Heart left ventricle (tissue), 16 donors: Measurements from ENCODE around the gene MS4A4E. TPM values are rescaled to one million over a fixed set of nuclear protein-coding genes. Genes with fewer than 3 reads are reported as not detected.
A peak's percentile ranks its signal among the peaks of the same experiment; 100 is the strongest.
"Not testable (repeated sequence)": the region's sequence is repeated elsewhere in the genome, so short reads cannot be mapped to it uniquely, and the experiment has no call there.

Source experiments
- ATAC-seq, 4 donors: fragments of 200-7000 bp; cut with Tn5 transposase; one replicate each; pipeline ENCODE4 v1.9.1; 2020 to 2022; ENCODE audit warnings: moderate library complexity in 4 of 4, mild to moderate bottlenecking in 3 of 4, moderate number of reproducible peaks in 1 of 4
- DNase-seq, 5 donors: peaks; one replicate each; pipeline ENCODE4 v3.0.0-alpha.2; 2020
- H3K27ac ChIP-seq, 12 donors: fragments of 200-600 bp; sonication (generic) in 4 of 12; one replicate each; pipeline versions ENCODE4 v1.5.0 to v1.8.0; 2016 to 2022; ENCODE audit warnings: mild to moderate bottlenecking in 2 of 12
- H3K27me3 ChIP-seq, 9 donors: fragments of 200-600 bp; sonication (generic) in 2 of 9; one replicate each; pipeline versions ENCODE4 v1.5.1 to v1.8.0; 2016 to 2022; ENCODE audit warnings: mild to moderate bottlenecking in 3 of 9
- H3K36me3 ChIP-seq, 9 donors: fragments of 200-600 bp; sonication (generic) in 2 of 9; one replicate each; pipeline versions ENCODE4 v1.5.0 to v1.8.0; 2018 to 2022; ENCODE audit warnings: mild to moderate bottlenecking in 2 of 9
- H3K4me1 ChIP-seq, 12 donors: fragments of 200-600 bp; sonication (generic) in 4 of 12; one replicate each; pipeline versions ENCODE4 v1.5.0 to v1.8.0; 2016 to 2022; ENCODE audit warnings: mild to moderate bottlenecking in 3 of 12
- H3K4me3 ChIP-seq, 12 donors: fragments of 200-600 bp; sonication (generic) in 4 of 12; one replicate each; pipeline versions ENCODE4 v1.5.0 to v1.8.0; 2017 to 2022; ENCODE audit warnings: mild to moderate bottlenecking in 9 of 12, moderate library complexity in 4 of 12
- H3K9me3 ChIP-seq, 12 donors: fragments of 200-600 bp; sonication (generic) in 4 of 12; one replicate each; pipeline versions ENCODE4 v1.5.0 to v1.8.0; 2016 to 2022; ENCODE audit warnings: mild to moderate bottlenecking in 1 of 12
- POLR2A ChIP-seq, 2 donors: fragments of 450-650 bp; IDR thresholded peaks; one replicate each; pipeline ENCODE4 v1.6.1; 2017; ENCODE audit warnings: antibody characterized with exemption in 2 of 2, mild to moderate bottlenecking in 2 of 2, moderate library complexity in 2 of 2
- WGBS, 4 donors: extraction: QIAGEN DNeasy Blood & Tissue Kit in 2 of 4; methylation state at CpG; one replicate each; pipeline versions ENCODE4 v1.1.5 to v1.1.7; 2013 to 2018; 5-methylcytosine and 5-hydroxymethylcytosine counted together
- intact Hi-C, 10 donors: fragments of 100-400 bp; cut with DNase I; formaldehyde crosslinking; loops; one replicate each; pipeline versions ENCODE4 v1.11.1 to v1.14.2; 2022
- polyA plus RNA-seq, 2 donors: library from polyadenylated mRNA; stranded (reverse); fragments of 200-250 nt; gene quantifications; one replicate each; pipeline ENCODE4 v1.2.3, GENCODE V29; 2013
- total RNA-seq, 9 donors: library from RNA; depleted of rRNA in 2 of 9; stranded (reverse); fragments of >200 nt in 2 of 9; fragmentation: NEBNext Ultra II Directional in 3 of 9; extraction: Animal tissue kit (Norgen Biotek cat#: 25700) in 3 of 9; gene quantifications; one replicate each; pipeline versions ENCODE4 v1.1.0 to v1.2.4, GENCODE V29; 2016 to 2023
- TF ChIP-seq, protein P1 (sequence below), 12 donors: fragments of 200-600 bp; sonication (generic) in 4 of 12; IDR thresholded peaks; one replicate each; pipeline versions ENCODE4 v1.5.0 to v1.8.0; 2018 to 2022; ENCODE audit warnings: antibody characterized with exemption in 12 of 12, mild to moderate bottlenecking in 5 of 12
- donor health status: ischemic (EF 13 %, LVEDD 7.1; RV severe dilation, severe dysfunction).
- donor health status: healthy with polysubstance abuse.
- donor health status: DM: no; HTN: yes; CAD: no.
- donor health status: DM: no; HTN: no; CAD: no.
- donor health status: ischemic (EF 25% LVEDD 6.9; RV normal size, moderate dysfunction).
- donor health status: ischemic (EF 25% LVEDD 5.7; RV mildly dilated, moderate dysfunction).
- donor health status: healthy.
- donor health status: DM: yes; HTN: yes; CAD: no.
- donor health status: ischemic (EF 35%, LVEDD 5.7; RV mildly dilated, moderate dysfunction).
- donor health status: nonischemic (EF 11% LVEDD 7.7; RV severe dilation, severe dysfunction).
- donor health status: DM: yes; HTN: yes; CAD: no.
- donor health status: PGD.
- donor health status: ischemic (EF 29% LVEDD 5.4; RV normal size, mild dysfunction).
- donor health status: nonischemic (EF 23%, LVEDD 6.1; RV moderate dilation, normal function).

Gene MS4A4E
- total and polyA plus RNA-seq, 11 donors = 0.18 to 3.4 (median 0.71) TPM; not detected in 1

DNA sequence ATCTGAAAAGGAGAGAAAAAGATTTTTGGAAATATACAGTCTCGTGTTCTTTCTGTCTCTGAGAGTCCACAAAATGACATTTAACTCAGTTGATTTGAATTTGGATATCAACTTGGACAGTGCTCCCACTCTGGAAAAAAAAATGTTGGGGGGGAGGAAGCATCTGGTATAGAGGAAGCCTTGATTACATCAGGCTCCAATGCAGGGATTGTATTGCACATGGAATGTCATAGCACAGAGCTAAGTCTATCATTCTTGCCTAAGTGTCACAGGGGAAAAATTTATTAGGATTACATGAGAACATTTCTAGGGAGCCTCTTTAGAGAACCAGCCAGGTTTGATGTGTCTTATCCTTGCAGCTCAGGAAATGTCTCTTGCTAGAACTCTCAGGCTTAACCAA lies 83.1 kb downstream of the MS4A4E start:
- ATAC-seq = peak in 1 of 4 donors; percentile 86
- TF ChIP-seq POLR2A (IDR thresholded peaks at IDR 0.05) = no peak
- TF ChIP-seq, protein P1, sequence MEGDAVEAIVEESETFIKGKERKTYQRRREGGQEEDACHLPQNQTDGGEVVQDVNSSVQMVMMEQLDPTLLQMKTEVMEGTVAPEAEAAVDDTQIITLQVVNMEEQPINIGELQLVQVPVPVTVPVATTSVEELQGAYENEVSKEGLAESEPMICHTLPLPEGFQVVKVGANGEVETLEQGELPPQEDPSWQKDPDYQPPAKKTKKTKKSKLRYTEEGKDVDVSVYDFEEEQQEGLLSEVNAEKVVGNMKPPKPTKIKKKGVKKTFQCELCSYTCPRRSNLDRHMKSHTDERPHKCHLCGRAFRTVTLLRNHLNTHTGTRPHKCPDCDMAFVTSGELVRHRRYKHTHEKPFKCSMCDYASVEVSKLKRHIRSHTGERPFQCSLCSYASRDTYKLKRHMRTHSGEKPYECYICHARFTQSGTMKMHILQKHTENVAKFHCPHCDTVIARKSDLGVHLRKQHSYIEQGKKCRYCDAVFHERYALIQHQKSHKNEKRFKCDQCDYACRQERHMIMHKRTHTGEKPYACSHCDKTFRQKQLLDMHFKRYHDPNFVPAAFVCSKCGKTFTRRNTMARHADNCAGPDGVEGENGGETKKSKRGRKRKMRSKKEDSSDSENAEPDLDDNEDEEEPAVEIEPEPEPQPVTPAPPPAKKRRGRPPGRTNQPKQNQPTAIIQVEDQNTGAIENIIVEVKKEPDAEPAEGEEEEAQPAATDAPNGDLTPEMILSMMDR (IDR thresholded peaks at IDR 0.05) = no peak
- Histone ChIP-seq H3K9me3 (peaks cover 0 to 9% (median 0%) of the 10 kb centered on the region in 12 donors), H3K4me1 (peaks cover 0 to 19% (median 4%) of the 10 kb centered on the region in 12 donors), H3K27me3 (no peaks in the 10 kb centered on the region), H3K36me3 (no peaks in the 10 kb centered on the region), H3K27ac (peak overlapping the region in 2 of 12 donors; percentile 49 to 61), H3K4me3 (no peak overlapping the region)
- WGBS, 4 donors = 31 to 52% (median 42%) methylated on average over 1 of the region's 1 CpG
- no peak for DNase-seq
- intact Hi-C loops = no loop called here

DNA sequence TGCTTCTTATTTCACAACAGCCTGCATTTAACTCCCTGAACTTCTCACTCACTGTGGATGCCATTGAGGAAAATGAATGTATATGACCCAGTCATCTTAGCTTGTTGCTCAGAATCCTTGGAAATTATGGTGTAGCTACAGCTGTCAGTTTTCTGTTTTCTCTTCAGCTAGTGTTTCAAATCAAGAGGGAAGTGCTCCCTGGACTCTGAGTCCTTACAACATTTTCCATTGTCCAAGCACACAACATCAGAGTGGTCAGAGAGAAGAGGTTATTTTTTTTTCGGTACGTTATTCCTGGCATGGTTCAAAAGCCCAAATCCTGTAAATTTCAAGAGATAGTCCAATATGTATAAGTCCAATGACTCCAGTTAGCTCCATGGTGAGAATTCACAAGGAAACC lies 83.7 kb downstream of the MS4A4E start:
- Histone ChIP-seq H3K27ac (peak overlapping the region in 1 of 12 donors; percentile 49), H3K27me3 (no peaks in the 10 kb centered on the region), H3K4me1 (peaks cover 0 to 19% (median 4%) of the 10 kb centered on the region in 12 donors), H3K9me3 (peaks cover 0 to 11% (median 0%) of the 10 kb centered on the region in 12 donors), H3K36me3 (no peaks in the 10 kb centered on the region), H3K4me3 (no peak overlapping the region)
- no peak for TF ChIP-seq POLR2A (IDR thresholded peaks at IDR 0.05)
- TF ChIP-seq, protein P1 (IDR thresholded peaks at IDR 0.05) = no peak
- ATAC-seq (no peak), DNase-seq (no peak)
- WGBS, 4 donors = 19 to 70% (median 37%) methylated on average over 2 of the region's 2 CpGs
- intact Hi-C loops = no loop called here

DNA sequence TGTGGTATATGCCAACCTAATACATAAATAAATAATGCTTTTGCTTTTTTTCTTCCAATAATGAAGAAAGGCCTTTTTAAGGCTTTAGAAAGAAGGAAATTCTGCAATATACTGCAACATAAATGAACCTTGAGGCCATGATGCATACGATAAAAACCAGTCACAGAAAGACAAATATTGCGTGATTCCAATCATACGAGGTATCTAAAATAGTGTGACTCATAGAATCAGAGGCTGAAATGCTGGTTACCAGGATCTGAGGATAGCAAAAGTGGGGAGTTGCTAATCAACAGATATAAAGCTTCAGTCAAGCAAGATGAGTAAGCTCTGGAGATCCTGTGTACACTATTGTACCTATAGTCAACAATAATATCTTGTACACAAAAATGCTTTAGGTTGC lies 84.3 kb downstream of the MS4A4E start:
- no peak overlapping the region for H3K4me3 ChIP-seq
- H3K4me1 ChIP-seq = peaks cover 0 to 19% (median 4%) of the 10 kb centered on the region in 12 donors
- H3K27me3 ChIP-seq = no peaks in the 10 kb centered on the region
- no peaks in the 10 kb centered on the region for H3K36me3 ChIP-seq
- ATAC-seq = no peak
- intact Hi-C loops = no loop called here
- peaks cover 0 to 12% (median 0%) of the 10 kb centered on the region in 12 donors for H3K9me3 ChIP-seq
- no peak for DNase-seq
- 59 to 89% (median 68%) methylated on average over 3 of the region's 3 CpGs for WGBS, 4 donors
- TF ChIP-seq, protein P1 (IDR thresholded peaks at IDR 0.05) = no peak
- no peak for TF ChIP-seq POLR2A (IDR thresholded peaks at IDR 0.05)
- H3K27ac ChIP-seq = no peak overlapping the region

DNA sequence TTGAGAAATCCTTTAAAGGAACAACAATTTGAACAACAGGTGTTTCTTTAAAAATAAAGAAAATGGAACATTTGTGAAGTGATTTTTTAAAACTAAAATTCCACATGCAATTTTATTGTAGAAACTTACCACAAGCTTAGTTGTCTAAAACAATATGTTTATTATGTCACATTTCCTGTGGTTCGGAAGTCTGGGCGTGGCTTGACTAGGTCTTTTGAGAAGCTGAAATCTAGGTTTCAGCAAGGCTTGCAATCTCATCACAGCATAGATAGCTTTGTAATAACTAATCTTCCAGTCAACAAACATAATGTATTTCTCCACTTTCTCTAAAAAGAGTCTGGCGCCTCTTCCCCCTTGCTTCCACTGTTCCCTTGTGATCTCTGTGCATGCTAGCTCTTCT lies 87.0 kb downstream of the MS4A4E start:
- 61 to 70% (median 65%) methylated on average over 3 of the region's 3 CpGs for WGBS, 4 donors
- Histone ChIP-seq H3K4me1 (peaks cover 0 to 19% (median 4%) of the 10 kb centered on the region in 12 donors), H3K27me3 (no peaks in the 10 kb centered on the region), H3K36me3 (no peaks in the 10 kb centered on the region), H3K9me3 (peaks cover 0 to 12% (median 0%) of the 10 kb centered on the region in 12 donors), H3K27ac (peak overlapping the region in 1 of 12 donors; percentile 11), H3K4me3 (no peak overlapping the region)
- no peak for DNase-seq
- ATAC-seq = no peak
- intact Hi-C loops = no loop called here
- TF ChIP-seq POLR2A (IDR thresholded peaks at IDR 0.05) = no peak
- TF ChIP-seq, protein P1 (IDR thresholded peaks at IDR 0.05) = no peak

DNA sequence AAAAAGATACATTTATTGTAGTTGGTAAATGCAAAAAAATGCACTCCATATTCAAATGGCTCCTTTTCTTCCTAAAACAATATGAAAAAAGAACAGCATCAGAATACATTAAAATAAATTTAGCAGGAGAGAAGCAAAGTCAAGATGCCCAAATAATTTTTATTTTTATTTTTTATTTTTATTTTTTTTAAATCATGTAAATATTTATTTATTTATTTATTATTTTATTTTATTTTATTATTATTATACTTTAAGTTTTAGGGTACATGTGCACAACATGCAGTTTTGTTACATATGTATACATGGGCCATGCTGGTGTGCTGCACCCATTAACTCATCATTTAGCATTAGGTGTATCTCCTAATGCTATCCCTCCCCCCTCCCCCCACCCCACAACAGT lies 90.2 kb downstream of the MS4A4E start:
- DNase-seq, H3K36me3 ChIP-seq, H3K4me1 ChIP-seq, H3K27ac ChIP-seq, H3K27me3 ChIP-seq, ATAC-seq, H3K4me3 ChIP-seq, intact Hi-C loops: not testable (repeated sequence)
- peaks cover 0 to 18% (median 0%) of the 10 kb centered on the region in 12 donors for H3K9me3 ChIP-seq
